Calu3 (cell line): ENCODE data around the gene REXO4. TPM values are rescaled to one million over a fixed set of nuclear protein-coding genes. Genes with fewer than 3 reads are reported as not detected.

Source experiments
- BruUV-seq: library from RNA; stranded (reverse); fragments of 400-500 nt; replicated peaks from 2 replicates; lab custom pipeline; 2021; lab: Mats Ljungman, UMichigan
- CTCF ChIA-PET: fragments of 300-600 bp; sonication (Branson Sonifier 250); formaldehyde crosslinking; loops from one replicate; lab custom pipeline; 2022; ENCODE audit warnings: antibody characterized with exemption; lab: Charles Lee
- DNase-seq: peaks from one replicate; pipeline ENCODE4 v3.0.0; 2022
- H3K27ac Mint-ChIP-seq: one replicate; pipeline ENCODE4 v1.8.0; 2022; ENCODE audit warnings: mixed read lengths; ENCODE audit not compliant: unreplicated experiment
- H3K27me3 Mint-ChIP-seq: one replicate; pipeline ENCODE4 v1.8.0; 2022; ENCODE audit warnings: mixed read lengths; ENCODE audit not compliant: unreplicated experiment
- H3K36me3 Mint-ChIP-seq: one replicate; pipeline ENCODE4 v1.8.0; 2022; ENCODE audit warnings: mild to moderate bottlenecking, moderate library complexity, mixed read lengths; ENCODE audit not compliant: insufficient read depth, unreplicated experiment
- H3K4me1 Mint-ChIP-seq: one replicate; pipeline ENCODE4 v1.8.0; 2022; ENCODE audit warnings: mild to moderate bottlenecking, low read depth, mixed read lengths; ENCODE audit not compliant: unreplicated experiment
- H3K4me3 Mint-ChIP-seq: one replicate; pipeline ENCODE4 v1.8.0; 2022; ENCODE audit warnings: mild to moderate bottlenecking, low read depth, moderate library complexity, mixed read lengths; ENCODE audit not compliant: unreplicated experiment
- H3K9me3 Mint-ChIP-seq: one replicate; pipeline ENCODE4 v1.8.0; 2022; ENCODE audit warnings: low read depth, mixed read lengths; ENCODE audit not compliant: unreplicated experiment
- CTCF ChIP-seq: fragments of 200-600 bp; IDR thresholded peaks from one replicate; pipeline ENCODE4 v1.8.0; 2022; ENCODE audit warnings: antibody characterized with exemption; ENCODE audit not compliant: unreplicated experiment
- intact Hi-C: fragments of 100-400 bp; cut with micrococcal nuclease; formaldehyde crosslinking; loops from one replicate; pipeline ENCODE4 v1.10.0; 2022; ENCODE audit not compliant: unreplicated experiment
- total RNA-seq: library from RNA; stranded (reverse); gene quantifications from 2 replicates; pipeline ENCODE4 v1.2.3, GENCODE V29; 2022

The REXO4 gene
- total RNA-seq, 1 experiment from 2014 or later, result 23.4 TPM

DNA sequence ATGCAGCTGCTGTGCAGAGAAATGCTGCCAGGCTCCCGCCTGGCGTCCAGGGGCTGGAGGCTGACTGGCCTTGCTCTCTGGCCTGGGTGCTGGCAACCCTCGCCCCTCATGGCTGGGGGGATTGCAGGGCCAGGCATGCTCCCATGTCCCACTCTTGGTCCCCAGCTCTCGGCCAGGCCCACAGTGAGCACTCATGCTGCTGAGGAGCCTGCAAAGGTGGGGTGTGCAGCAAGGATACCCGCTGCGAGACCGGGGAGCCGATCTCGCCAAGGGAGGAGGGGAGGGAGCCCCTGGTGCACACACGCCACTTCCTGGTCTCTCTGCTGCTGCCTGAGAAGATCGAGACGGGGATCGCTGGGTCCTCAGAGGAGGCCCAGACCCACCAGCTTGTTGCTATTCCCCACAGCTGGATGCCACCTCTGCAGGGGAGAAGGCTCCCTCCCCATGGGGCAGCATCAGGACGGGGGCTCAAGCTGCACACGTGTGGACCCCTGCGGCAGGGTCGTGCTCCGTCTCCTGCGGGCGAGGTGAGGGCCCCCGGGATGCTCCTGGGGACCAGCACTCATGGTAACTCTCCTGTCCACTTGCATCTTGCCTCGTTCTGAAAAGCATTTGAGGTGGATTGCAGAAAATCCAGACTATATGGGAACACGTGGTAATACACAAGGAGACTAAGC lies 27.6 kb upstream of the REXO4 start:
- peaks cover 13% of the 10 kb centered on the region for H3K4me1 Mint-ChIP-seq
- CTCF ChIA-PET, result no interaction called here
- no TSS peak for BruUV-seq
- no peak overlapping the region for H3K4me3 Mint-ChIP-seq
- intact Hi-C loops, result no loop called here
- no peak overlapping the region for H3K27ac Mint-ChIP-seq
- H3K36me3 Mint-ChIP-seq, result no peaks in the 10 kb centered on the region
- H3K27me3 Mint-ChIP-seq, result peaks cover 13% of the 10 kb centered on the region
- H3K9me3 Mint-ChIP-seq, result no peaks in the 10 kb centered on the region
- TF ChIP-seq CTCF, result no peak
- DNase-seq, result no peak

GRCh38 chr9:133443982-133444381 lies 26.2 kb upstream of the REXO4 start:
- Mint-ChIP-seq H3K27ac (no peak overlapping the region), H3K4me1 (peaks cover under 1% of the 10 kb centered on the region), H3K4me3 (no peak overlapping the region), H3K36me3 (no peaks in the 10 kb centered on the region), H3K9me3 (no peaks in the 10 kb centered on the region), H3K27me3 (peaks cover 13% of the 10 kb centered on the region)
- no peak for DNase-seq
- no TSS peak for BruUV-seq
- CTCF ChIA-PET, result no interaction called here
- intact Hi-C loops, result no loop called here
- TF ChIP-seq CTCF, result no peak

DNA sequence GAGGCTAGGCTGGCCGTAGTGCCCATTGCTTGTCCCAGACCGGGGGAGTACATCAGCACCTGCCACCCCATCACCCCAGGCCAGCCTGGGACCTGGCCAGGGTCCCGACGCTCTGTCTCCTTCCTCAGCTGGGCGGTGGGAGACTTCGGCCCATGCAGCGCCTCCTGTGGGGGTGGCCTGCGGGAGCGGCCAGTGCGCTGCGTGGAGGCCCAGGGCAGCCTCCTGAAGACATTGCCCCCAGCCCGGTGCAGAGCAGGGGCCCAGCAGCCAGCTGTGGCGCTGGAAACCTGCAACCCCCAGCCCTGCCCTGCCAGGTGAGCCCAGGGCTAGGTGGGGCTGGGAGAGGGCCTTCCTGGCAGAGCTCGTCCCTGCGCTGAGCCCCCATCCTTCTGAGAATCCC lies 25.4 kb upstream of the REXO4 start:
- Mint-ChIP-seq H3K27me3 (peaks cover 13% of the 10 kb centered on the region), H3K27ac (no peak overlapping the region), H3K4me3 (no peak overlapping the region), H3K9me3 (no peaks in the 10 kb centered on the region), H3K4me1 (no peaks in the 10 kb centered on the region), H3K36me3 (no peaks in the 10 kb centered on the region)
- BruUV-seq, result no TSS peak
- intact Hi-C loops, result no loop called here
- DNase-seq, result no peak
- CTCF ChIA-PET, result no interaction called here
- no peak for TF ChIP-seq CTCF

GRCh38 chr9:133441571-133441970 lies 23.8 kb upstream of the REXO4 start:
- BruUV-seq, result no TSS peak
- Mint-ChIP-seq H3K36me3 (no peaks in the 10 kb centered on the region), H3K4me1 (no peaks in the 10 kb centered on the region), H3K9me3 (no peaks in the 10 kb centered on the region), H3K27ac (no peak overlapping the region), H3K27me3 (peaks cover 10% of the 10 kb centered on the region), H3K4me3 (no peak overlapping the region)
- intact Hi-C loops, result no loop called here
- TF ChIP-seq CTCF, result no peak
- CTCF ChIA-PET, result no interaction called here
- no peak for DNase-seq
